ENCODE results near the gene BUD23. TPM values are rescaled to one million over a fixed set of nuclear protein-coding genes. Genes with fewer than 3 reads are reported as not detected.
A peak's percentile ranks its signal among the peaks of the same experiment; 100 is the strongest.

BUD23 gene
- total and polyA plus RNA-seq, 3 donors from 2014 or later = 231 to 252 (median 241) TPM

- no peak for DNase-seq
- Histone ChIP-seq H3K27ac (no peak overlapping the region), H3K36me3 (ENCODE audit: low read depth, missing control alignments) (no peaks in the 10 kb centered on the region), H3K9me3 (no peaks in the 10 kb centered on the region), H3K27me3 (no peaks in the 10 kb centered on the region), H3K4me1 (peaks cover 20% of the 10 kb centered on the region), H3K4me3 (no peak overlapping the region)
- intact Hi-C loops (cut with DNase I; ENCODE audit: low total_unique reads) = no loop called here
- 56 to 81% methylated on average over 16 of the region's 16 CpGs for WGBS, 2 donors
- no peak for TF ChIP-seq POLR2A (IDR thresholded peaks at IDR 0.05)
- no peak for TF ChIP-seq CTCF (IDR thresholded peaks at IDR 0.05)
These were observed 32.4 kb downstream of the BUD23 start for GRCh38 chr7:73715648-73716317.

DNA sequence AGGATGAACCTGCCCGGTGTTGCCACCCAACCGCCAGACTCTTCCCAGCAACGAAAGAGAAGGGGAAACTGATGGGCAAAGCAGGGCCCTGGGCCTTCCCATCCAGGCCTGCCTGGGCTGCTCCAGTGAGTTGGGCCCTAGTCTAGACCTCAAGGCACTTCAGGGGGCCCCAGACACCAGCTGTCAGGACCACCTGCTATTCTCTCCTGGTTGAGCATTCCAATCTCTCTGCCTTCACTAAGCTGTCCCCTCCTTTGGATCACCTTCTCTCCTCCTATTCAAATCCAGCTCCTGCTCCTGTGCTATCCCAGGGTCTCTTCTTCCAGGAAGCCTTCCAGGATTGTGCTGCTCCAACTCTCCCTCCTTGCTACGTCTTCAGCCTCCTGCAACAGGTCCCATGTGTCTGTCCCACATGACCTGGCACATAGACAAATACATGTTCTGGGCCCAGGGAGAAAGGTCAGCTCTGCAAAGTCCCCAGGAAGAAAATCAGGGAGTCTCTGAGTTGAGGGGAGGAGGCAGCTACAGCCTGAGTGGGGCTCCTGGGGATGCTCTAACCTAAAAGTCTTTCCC lies 33.0 kb downstream of the BUD23 start:
- H3K4me1 ChIP-seq = peaks cover 20% of the 10 kb centered on the region
- 77 to 84% methylated on average over 4 of the region's 4 CpGs for WGBS, 2 donors
- no peak overlapping the region for H3K27ac ChIP-seq
- intact Hi-C loops (cut with DNase I; ENCODE audit: low total_unique reads) = no loop called here
- TF ChIP-seq CTCF (IDR thresholded peaks at IDR 0.05) (no peak), POLR2A (IDR thresholded peaks at IDR 0.05) (no peak)
- H3K9me3 ChIP-seq = no peaks in the 10 kb centered on the region
- H3K27me3 ChIP-seq = no peaks in the 10 kb centered on the region
- no peak overlapping the region for H3K4me3 ChIP-seq
- no peak for DNase-seq
- H3K36me3 ChIP-seq (ENCODE audit: low read depth, missing control alignments) = no peaks in the 10 kb centered on the region

GRCh38 chr7:73717025-73717807 lies 33.8 kb downstream of the BUD23 start:
- intact Hi-C loops (cut with DNase I; ENCODE audit: low total_unique reads) = no loop called here
- 68 to 74% methylated on average over 10 to 13 of the region's 13 CpGs for WGBS, 2 donors

DNA sequence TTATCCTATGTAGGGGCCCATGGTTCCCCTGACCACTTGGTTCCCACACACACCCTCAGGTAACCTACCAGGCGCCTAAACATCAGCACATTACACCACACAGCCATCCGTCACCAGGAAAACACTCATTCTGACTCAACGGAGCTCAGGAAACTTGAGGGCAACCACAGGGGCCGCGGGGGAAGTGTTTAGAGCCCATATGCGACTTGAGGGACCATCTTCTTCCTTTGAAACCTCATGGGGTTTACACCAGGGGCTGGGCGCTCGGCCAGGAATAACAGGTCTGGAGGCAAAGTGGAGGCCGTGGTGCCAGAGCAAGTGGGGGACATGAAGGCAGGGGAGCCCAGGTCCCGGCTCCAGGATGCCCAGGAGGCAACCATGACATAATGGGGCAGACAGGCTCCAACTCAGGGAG lies 34.6 kb downstream of the BUD23 start:
- no peak for DNase-seq
- Histone ChIP-seq H3K9me3 (no peaks in the 10 kb centered on the region), H3K36me3 (ENCODE audit: low read depth, missing control alignments) (no peaks in the 10 kb centered on the region), H3K27ac (no peak overlapping the region), H3K4me1 (peaks cover 25% of the 10 kb centered on the region), H3K27me3 (no peaks in the 10 kb centered on the region), H3K4me3 (no peak overlapping the region)
- 55 to 72% methylated on average over 9 to 10 of the region's 10 CpGs for WGBS, 2 donors
- no peak for TF ChIP-seq CTCF (IDR thresholded peaks at IDR 0.05)
- no peak for TF ChIP-seq POLR2A (IDR thresholded peaks at IDR 0.05)
- intact Hi-C loops (cut with DNase I; ENCODE audit: low total_unique reads) = no loop called here

More at GRCh38 chr7:73717025-73717807, 33.8 kb downstream of the BUD23 start:
- Histone ChIP-seq H3K4me3 (no peak overlapping the region), H3K4me1 (peaks cover 25% of the 10 kb centered on the region), H3K27ac (no peak overlapping the region), H3K27me3 (no peaks in the 10 kb centered on the region), H3K9me3 (no peaks in the 10 kb centered on the region), H3K36me3 (ENCODE audit: low read depth, missing control alignments) (no peaks in the 10 kb centered on the region)
- peak; percentile 44 for DNase-seq
- no peak for TF ChIP-seq CTCF (IDR thresholded peaks at IDR 0.05)
- no peak for TF ChIP-seq POLR2A (IDR thresholded peaks at IDR 0.05)
